Mesenchymal stem cell (in vitro differentiated cells and primary cell): ENCODE data around the gene PRRG2.

Experiments used
- DNase-seq: peaks from one replicate; pipeline ENCODE4 v3.0.0-alpha.2; 2013
- H2AFZ ChIP-seq: one replicate; pipeline ENCODE4 v1.6.1; 2013; ENCODE audit warnings: low read depth, mild to moderate bottlenecking, control low read depth, inconsistent platforms, low read length, moderate library complexity
- H2AK5ac ChIP-seq: 2 replicates; pipeline ENCODE4 v1.6.1; 2013; ENCODE audit warnings: low read length, moderate library complexity, mild to moderate bottlenecking, inconsistent platforms; ENCODE audit not compliant: severe bottlenecking
- H2BK120ac ChIP-seq: one replicate; pipeline ENCODE4 v1.6.1; 2013; ENCODE audit warnings: low read depth, mild to moderate bottlenecking, inconsistent platforms, low read length, moderate library complexity
- H2BK12ac ChIP-seq, 2 experiments: one replicate each; pipeline ENCODE4 v1.6.1; 2013; ENCODE audit warnings: inconsistent platforms in 2 of 2, low read length in 2 of 2, mild to moderate bottlenecking in 2 of 2, moderate library complexity in 2 of 2, control low read depth in 1 of 2
- H2BK15ac ChIP-seq: one replicate; pipeline ENCODE4 v1.6.1; 2013; ENCODE audit warnings: mild to moderate bottlenecking, low read depth, inconsistent platforms; ENCODE audit not compliant: poor library complexity, severe bottlenecking
- H2BK5ac ChIP-seq: 2 replicates; pipeline ENCODE4 v1.6.1; 2013; ENCODE audit warnings: low read depth, mild to moderate bottlenecking, low read length, control low read depth, inconsistent platforms; ENCODE audit not compliant: poor library complexity, severe bottlenecking
- H3K14ac ChIP-seq, 2 experiments: one replicate each; pipeline ENCODE4 v1.6.1; 2013; ENCODE audit warnings: inconsistent platforms in 2 of 2, low read length in 2 of 2, control low read depth in 1 of 2, mild to moderate bottlenecking in 1 of 2, moderate library complexity in 1 of 2
- H3K18ac ChIP-seq, 2 experiments: one replicate each; pipeline ENCODE4 v1.6.1; 2013; ENCODE audit warnings: inconsistent platforms in 2 of 2, low read length in 2 of 2, control low read depth in 1 of 2, low read depth in 1 of 2, mild to moderate bottlenecking in 1 of 2
- H3K23ac ChIP-seq, 2 experiments: one replicate each; pipeline ENCODE4 v1.6.1; 2013; ENCODE audit warnings: inconsistent platforms in 2 of 2, low read length in 2 of 2, mild to moderate bottlenecking in 2 of 2, moderate library complexity in 2 of 2, control low read depth in 1 of 2
- H3K27ac ChIP-seq: 2 replicates; pipeline ENCODE4 v1.5.1; 2013; ENCODE audit warnings: mild to moderate bottlenecking, moderate library complexity, low read length, control low read depth, inconsistent platforms; ENCODE audit not compliant: poor library complexity, severe bottlenecking
- H3K27me3 ChIP-seq, 2 experiments: 2 replicates each; pipeline versions ENCODE4 v1.6.1 to v1.7.0; 2013; ENCODE audit warnings: low read length in 2 of 2, mild to moderate bottlenecking in 2 of 2, moderate library complexity in 2 of 2, control low read depth in 1 of 2, inconsistent platforms in 1 of 2; ENCODE audit not compliant: control insufficient read depth in 1 of 2, insufficient read depth in 1 of 2
- H3K36me3 ChIP-seq, 2 experiments: 2 replicates each; pipeline versions ENCODE4 v1.6.1 to v1.7.0; 2013; ENCODE audit warnings: low read length in 2 of 2, control low read depth in 1 of 2, inconsistent platforms in 1 of 2, low read depth in 1 of 2, mild to moderate bottlenecking in 1 of 2; ENCODE audit not compliant: insufficient read depth in 2 of 2, control insufficient read depth in 1 of 2
- H3K4ac ChIP-seq, 2 experiments: one replicate each; pipeline ENCODE4 v1.6.1; 2013; ENCODE audit warnings: inconsistent platforms in 2 of 2, low read length in 2 of 2, mild to moderate bottlenecking in 2 of 2, moderate library complexity in 2 of 2, control low read depth in 1 of 2, low read depth in 1 of 2
- H3K4me1 ChIP-seq: 2 replicates; pipeline ENCODE4 v1.6.1; 2013; ENCODE audit warnings: low read depth, low read length, control low read depth; ENCODE audit not compliant: control insufficient read depth, insufficient read depth
- H3K4me2 ChIP-seq: 2 replicates; pipeline ENCODE4 v1.6.1; 2013; ENCODE audit warnings: low read length, mild to moderate bottlenecking, inconsistent platforms; ENCODE audit not compliant: poor library complexity, severe bottlenecking
- H3K4me3 ChIP-seq, 2 experiments: 2 replicates each; pipeline versions ENCODE4 v1.5.1 to v1.7.0; 2013; ENCODE audit warnings: low read length in 2 of 2, mild to moderate bottlenecking in 2 of 2, control low read depth in 1 of 2, low read depth in 1 of 2; ENCODE audit not compliant: insufficient read depth in 1 of 2
- H3K79me1 ChIP-seq: replicated peaks from 2 replicates; pipeline ENCODE4 v1.6.1; 2013; ENCODE audit warnings: mild to moderate bottlenecking, control low read depth, low read length, inconsistent platforms; ENCODE audit not compliant: poor library complexity, severe bottlenecking
- H3K9ac ChIP-seq: 2 replicates; pipeline ENCODE4 v1.7.0; 2013; ENCODE audit warnings: mild to moderate bottlenecking, low read length, moderate library complexity
- H3K9me3 ChIP-seq: 2 replicates; pipeline ENCODE4 v1.7.0; 2013; ENCODE audit warnings: mild to moderate bottlenecking, low read length; ENCODE audit not compliant: control insufficient read depth
- H4K8ac ChIP-seq: one replicate; pipeline ENCODE4 v1.6.1; 2013; ENCODE audit warnings: inconsistent platforms, mild to moderate bottlenecking, low read length, moderate library complexity
- H4K91ac ChIP-seq: one replicate; pipeline ENCODE4 v1.6.1; 2013; ENCODE audit warnings: mild to moderate bottlenecking, low read length, inconsistent platforms
- WGBS: methylation state at CpG from one replicate; pipeline ENCODE4 v1.1.7; 2013; ENCODE audit warnings: mixed read lengths; 5-methylcytosine and 5-hydroxymethylcytosine counted together

PRRG2 gene

GRCh38 chr19:49595819-49596404 is 14.8 kb downstream of the PRRG2 start:
- Histone ChIP-seq H3K36me3 (peaks cover 52 to 68% of the 10 kb centered on the region in 2 experiments), H2BK5ac (no peak overlapping the region), H3K9ac (no peak overlapping the region), H3K27me3 (no peaks in the 10 kb centered on the region), H2AK5ac (no peak overlapping the region), H3K4ac (no peak overlapping the region), H3K4me2 (no peak overlapping the region), H2BK15ac (no peak overlapping the region), H4K91ac (no peak overlapping the region), H2BK12ac (no peak overlapping the region), H3K14ac (no peak overlapping the region), H3K18ac (no peak overlapping the region), H2AFZ (no peak overlapping the region), H2BK120ac (no peak overlapping the region), H3K27ac (no peak overlapping the region), H3K23ac (no peak overlapping the region), H4K8ac (no peak overlapping the region), H3K4me1 (peaks cover 4% of the 10 kb centered on the region), H3K79me1 (peaks cover 24% of the 10 kb centered on the region), H3K9me3 (no peaks in the 10 kb centered on the region), H3K4me3 (no peak overlapping the region)
- 96% methylated on average over 29 of the region's 32 CpGs for WGBS
- DNase-seq: no peak

GRCh38 chr19:49596407-49596806 is 15.3 kb downstream of the PRRG2 start:
- WGBS: 93% methylated on average over 15 of the region's 15 CpGs
- peaks cover 4% of the 10 kb centered on the region for H3K4me1 ChIP-seq
- H2AFZ ChIP-seq: no peak overlapping the region

GRCh38 chr19:49596954-49597702 is 16.0 kb downstream of the PRRG2 start:
- Histone ChIP-seq H3K27me3 (no peaks in the 10 kb centered on the region), H3K36me3 (peaks cover 61 to 80% of the 10 kb centered on the region in 2 experiments), H3K14ac (no peak overlapping the region), H3K4me3 (no peak overlapping the region), H3K18ac (no peak overlapping the region), H3K79me1 (peaks cover 26% of the 10 kb centered on the region), H2AFZ (no peak overlapping the region), H3K9me3 (no peaks in the 10 kb centered on the region), H3K9ac (no peak overlapping the region), H3K4me2 (no peak overlapping the region), H3K4me1 (peaks cover 4% of the 10 kb centered on the region), H2BK5ac (no peak overlapping the region), H3K27ac (no peak overlapping the region), H4K91ac (no peak overlapping the region), H2BK12ac (no peak overlapping the region), H2AK5ac (no peak overlapping the region), H2BK15ac (no peak overlapping the region), H2BK120ac (no peak overlapping the region), H3K23ac (no peak overlapping the region), H3K4ac (no peak overlapping the region), H4K8ac (no peak overlapping the region)
- DNase-seq: no peak
- WGBS: 98% methylated on average over 65 of the region's 65 CpGs

More at GRCh38 chr19:49596407-49596806, 15.3 kb downstream of the PRRG2 start:
- no peak for DNase-seq
- no peak overlapping the region for H4K8ac ChIP-seq
- no peak overlapping the region for H2BK12ac ChIP-seq
- H2BK5ac ChIP-seq: no peak overlapping the region
- H2AK5ac ChIP-seq: no peak overlapping the region
- no peak overlapping the region for H3K27ac ChIP-seq
- H3K36me3 ChIP-seq: peaks cover 56 to 73% of the 10 kb centered on the region in 2 experiments
- H3K14ac ChIP-seq: no peak overlapping the region
- no peak overlapping the region for H3K9ac ChIP-seq
- no peak overlapping the region for H3K23ac ChIP-seq
- peaks cover 24% of the 10 kb centered on the region for H3K79me1 ChIP-seq
- no peak overlapping the region for H2BK120ac ChIP-seq
- H3K4me2 ChIP-seq: no peak overlapping the region
- no peak overlapping the region for H3K4me3 ChIP-seq
- H3K4ac ChIP-seq: no peak overlapping the region
- H3K18ac ChIP-seq: no peak overlapping the region
- no peak overlapping the region for H4K91ac ChIP-seq
- H3K9me3 ChIP-seq: no peaks in the 10 kb centered on the region
- H3K27me3 ChIP-seq: no peaks in the 10 kb centered on the region
- no peak overlapping the region for H2BK15ac ChIP-seq

GRCh38 chr19:49597703-49597974 is 16.5 kb downstream of the PRRG2 start:
- Histone ChIP-seq H3K4ac (no peak overlapping the region), H3K79me1 (peaks cover 26% of the 10 kb centered on the region), H3K4me3 (no peak overlapping the region), H2BK15ac (no peak overlapping the region), H2BK12ac (no peak overlapping the region), H4K8ac (no peak overlapping the region), H4K91ac (no peak overlapping the region), H3K4me1 (peaks cover 4% of the 10 kb centered on the region), H3K23ac (no peak overlapping the region), H3K9ac (no peak overlapping the region), H2AFZ (no peak overlapping the region), H3K27me3 (no peaks in the 10 kb centered on the region), H2BK5ac (no peak overlapping the region), H2AK5ac (no peak overlapping the region), H3K27ac (no peak overlapping the region), H3K9me3 (no peaks in the 10 kb centered on the region), H3K18ac (no peak overlapping the region), H3K36me3 (peaks cover 67 to 84% of the 10 kb centered on the region in 2 experiments), H3K14ac (no peak overlapping the region), H2BK120ac (no peak overlapping the region), H3K4me2 (no peak overlapping the region)
- WGBS: 99% methylated on average over 29 of the region's 29 CpGs
- DNase-seq: no peak
